GM12878 (cell line): Measurements from ENCODE around the gene FAM20A. TPM values are rescaled to one million over a fixed set of nuclear protein-coding genes. Genes with fewer than 3 reads are reported as not detected.

ENCODE experiments used
- ATAC-seq: fragments of 200-7000 bp; cut with Tn5 transposase; 3 replicates; pipeline ENCODE4 v1.9.1; 2020; ENCODE audit warnings: mild to moderate bottlenecking, moderate library complexity
- BruUV-seq: library from RNA; stranded (reverse); fragments of 400-500 nt; replicated peaks from 2 replicates; lab custom pipeline; 2021; lab: Mats Ljungman, UMichigan
- CTCF ChIA-PET: fragments of 300-600 bp; sonication (Branson Sonifier 250); formaldehyde crosslinking; extraction: SDS; loops from one replicate; lab custom pipeline; 2021; ENCODE audit warnings: inconsistent platforms; lab: Yijun Ruan, JAX
- POLR2A ChIA-PET: fragments of 350-600 bp; formaldehyde crosslinking; extraction: SDS; loops from one replicate; lab custom pipeline; 2021; ENCODE audit warnings: inconsistent platforms; lab: Charles Lee
- RAD21 ChIA-PET: fragments of 300-600 bp; sonication (Branson Sonifier 250); formaldehyde crosslinking; loops from one replicate; lab custom pipeline; 2023; ENCODE audit warnings: antibody characterized with exemption; ENCODE audit not compliant: unreplicated experiment; lab: Charles Lee
- SMC1A ChIA-PET: fragments of 300-600 bp; sonication (Branson Sonifier 250); formaldehyde crosslinking; loops from one replicate; lab custom pipeline; 2023; ENCODE audit not compliant: unreplicated experiment, uncharacterized antibody; lab: Charles Lee
- DNase-seq: peaks from one replicate; pipeline ENCODE4 v3.0.0-alpha.2; 2011; ENCODE audit warnings: low read depth, low spot score
- FAIRE-seq: peaks from 3 replicates; lab custom pipeline; 2011; peaks lifted over from hg19 to GRCh38; lab: Jason Lieb, UNC
- H2AFZ ChIP-seq: 2 replicates; pipeline ENCODE4 v1.6.0; 2011; ENCODE audit warnings: low read depth, low read length, control low read depth; ENCODE audit not compliant: control insufficient read depth
- H3K27ac ChIP-seq: 2 replicates; pipeline ENCODE4 v1.5.1; 2011; ENCODE audit warnings: control low read depth; ENCODE audit not compliant: control insufficient read depth, insufficient read depth
- H3K27me3 ChIP-seq, 2 experiments: replicated peaks in 1 of 2; 2 replicates each; pipeline versions ENCODE4 v1.6.0 to v1.6.1; 2011; ENCODE audit warnings: low read length in 1 of 2; ENCODE audit not compliant: control insufficient read depth in 2 of 2, insufficient read depth in 2 of 2
- H3K36me3 ChIP-seq, 2 experiments: 2 replicates each; pipeline ENCODE4 v1.5.1; 2011; ENCODE audit warnings: low read length in 1 of 2; ENCODE audit not compliant: control insufficient read depth in 2 of 2, insufficient read depth in 2 of 2
- H3K4me1 ChIP-seq: 2 replicates; pipeline ENCODE4 v1.6.1; 2011; ENCODE audit warnings: mild to moderate bottlenecking, low read length, moderate library complexity, mixed read lengths; ENCODE audit not compliant: control insufficient read depth, insufficient read depth
- H3K4me2 ChIP-seq: 2 replicates; pipeline ENCODE4 v1.6.0; 2011; ENCODE audit warnings: control low read depth; ENCODE audit not compliant: control insufficient read depth, insufficient read depth
- H3K4me3 ChIP-seq: fragments of 200-600 bp; sonication (generic); 2 replicates; pipeline ENCODE4 v1.5.1; 2016
- H3K79me2 ChIP-seq: 2 replicates; pipeline ENCODE4 v1.6.0; 2011; ENCODE audit warnings: low read length; ENCODE audit not compliant: control insufficient read depth, insufficient read depth
- H3K9ac ChIP-seq: 2 replicates; pipeline ENCODE4 v1.8.0; 2011; ENCODE audit warnings: low read length, control low read depth, mixed read lengths; ENCODE audit not compliant: control insufficient read depth, insufficient read depth
- H3K9me3 ChIP-seq: replicated peaks from 3 replicates; pipeline ENCODE4 v1.5.1; 2011; ENCODE audit warnings: mild to moderate bottlenecking, low read length; ENCODE audit not compliant: control insufficient read depth, insufficient read depth
- H4K20me1 ChIP-seq: 2 replicates; pipeline ENCODE4 v1.6.0; 2011; ENCODE audit not compliant: control insufficient read depth, insufficient read depth
- CBX3 ChIP-seq: fragments of 200-600 bp; sonication (generic); IDR thresholded peaks from 2 replicates; pipeline ENCODE4 v1.6.1; 2016; ENCODE audit warnings: low read depth, borderline replicate concordance
- MEF2A ChIP-seq: IDR thresholded peaks from 2 replicates; pipeline ENCODE4 v1.6.1; 2011; ENCODE audit warnings: low read depth, mild to moderate bottlenecking, low read length, moderate library complexity; ENCODE audit not compliant: insufficient read depth
- NFIC ChIP-seq: IDR thresholded peaks from 2 replicates; pipeline ENCODE4 v1.6.1; 2012; ENCODE audit warnings: low read depth, mild to moderate bottlenecking, inconsistent platforms, low read length, moderate library complexity
- RUNX3 ChIP-seq: IDR thresholded peaks from 2 replicates; pipeline ENCODE4 v1.6.1; 2012; ENCODE audit warnings: low read length, inconsistent platforms
- ZNF622 ChIP-seq: fragments of 450-650 bp; IDR thresholded peaks from 2 replicates; pipeline ENCODE4 v1.6.1; 2017; ENCODE audit warnings: mild to moderate bottlenecking, inconsistent platforms
- WGBS: methylation state at CpG from one replicate; pipeline ENCODE4 v1.1.6; 2016; ENCODE audit warnings: low lambda C conversion rate; ENCODE audit not compliant: insufficient replicate concordance, insufficient coverage; ENCODE audit errors: missing lambda C conversion rate; 5-methylcytosine and 5-hydroxymethylcytosine counted together
- in situ Hi-C: fragments of 300-500 bp; cut with MboI; formaldehyde crosslinking; loops from 9 replicates; pipeline ENCODE4 v1.14.3; 2018; ENCODE audit warnings: mixed read lengths
- intact Hi-C: fragments of 100-400 bp; cut with micrococcal nuclease; formaldehyde crosslinking; loops from one replicate; pipeline ENCODE4 v1.14.2; 2022; ENCODE audit not compliant: unreplicated experiment
- polyA plus RNA-seq, 11 experiments: library from polyadenylated mRNA; depleted of rRNA in 4 of 11; unstranded in 6 of 11; stranded (reverse) in 5 of 11; fragments of >200 nt; fragmentation: Nextera tagmentation in 4 of 11; fragmentation: Illumina TruSeq in 1 of 11; extraction: Ambion mirVana in 4 of 11; extraction: Trizol in 1 of 11; gene quantifications; 1 replicate in 1 of 11; 2 replicates in 10 of 11; pipeline versions ENCODE4 v1.2.1 to v1.2.3, GENCODE V29; 2011 to 2016; ENCODE audit warnings: inconsistent platforms in 2 of 11, missing spikeins in 2 of 11, low read depth in 1 of 11
- total RNA-seq, 4 experiments: library from RNA; depleted of rRNA in 3 of 4; stranded (reverse); fragments of >200 nt in 3 of 4; fragmentation: Illumina TruSeq in 1 of 4; extraction: Trizol in 1 of 4; gene quantifications; 2 replicates each; pipeline versions ENCODE4 v1.2.1 to v1.2.3, GENCODE V29; 2013 to 2021
- TF ChIP-seq, protein P1 (sequence below): IDR thresholded peaks from 2 replicates; pipeline ENCODE4 v1.6.1; 2011; ENCODE audit warnings: low read depth, low read length, improper control_type of control experiment, borderline replicate concordance
- TF ChIP-seq, protein P2 (sequence below): fragments of 450-650 bp; formaldehyde crosslinking; IDR thresholded peaks from 2 replicates; pipeline ENCODE4 v1.4.0; 2022; ENCODE audit warnings: mild to moderate bottlenecking, moderate library complexity

FAM20A gene
- total and polyA plus RNA-seq, 10 of the 15 experiments (the other 5 are each of a cell fraction or from before 2014, with no cell fraction given) = 0.13 TPM; not detected in 9

DNA sequence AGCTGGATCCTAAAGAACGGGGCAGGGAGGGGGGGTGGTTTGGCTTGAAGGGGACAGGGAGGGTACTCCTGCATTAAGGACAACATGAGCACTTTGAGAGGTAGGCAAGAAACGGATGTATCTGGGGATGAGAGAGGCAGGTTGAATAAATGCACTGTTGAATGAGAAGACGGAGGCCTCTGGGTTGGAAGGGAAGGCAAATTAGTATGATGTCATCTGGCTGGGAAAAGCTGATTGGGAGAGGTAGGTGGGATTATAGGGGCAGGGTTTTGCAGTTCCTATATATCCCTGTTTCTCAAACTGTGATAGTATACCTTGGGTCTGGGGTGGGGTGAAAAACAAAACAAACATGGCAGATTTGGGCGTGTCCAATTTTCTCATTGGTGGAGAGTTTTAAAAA, 44.6 kb downstream of the FAM20A start (continued):
- TF ChIP-seq, protein P1, sequence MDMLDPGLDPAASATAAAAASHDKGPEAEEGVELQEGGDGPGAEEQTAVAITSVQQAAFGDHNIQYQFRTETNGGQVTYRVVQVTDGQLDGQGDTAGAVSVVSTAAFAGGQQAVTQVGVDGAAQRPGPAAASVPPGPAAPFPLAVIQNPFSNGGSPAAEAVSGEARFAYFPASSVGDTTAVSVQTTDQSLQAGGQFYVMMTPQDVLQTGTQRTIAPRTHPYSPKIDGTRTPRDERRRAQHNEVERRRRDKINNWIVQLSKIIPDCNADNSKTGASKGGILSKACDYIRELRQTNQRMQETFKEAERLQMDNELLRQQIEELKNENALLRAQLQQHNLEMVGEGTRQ = no peak
- TF ChIP-seq NFIC (no peak), RUNX3 (no peak)
- TF ChIP-seq, protein P2, sequence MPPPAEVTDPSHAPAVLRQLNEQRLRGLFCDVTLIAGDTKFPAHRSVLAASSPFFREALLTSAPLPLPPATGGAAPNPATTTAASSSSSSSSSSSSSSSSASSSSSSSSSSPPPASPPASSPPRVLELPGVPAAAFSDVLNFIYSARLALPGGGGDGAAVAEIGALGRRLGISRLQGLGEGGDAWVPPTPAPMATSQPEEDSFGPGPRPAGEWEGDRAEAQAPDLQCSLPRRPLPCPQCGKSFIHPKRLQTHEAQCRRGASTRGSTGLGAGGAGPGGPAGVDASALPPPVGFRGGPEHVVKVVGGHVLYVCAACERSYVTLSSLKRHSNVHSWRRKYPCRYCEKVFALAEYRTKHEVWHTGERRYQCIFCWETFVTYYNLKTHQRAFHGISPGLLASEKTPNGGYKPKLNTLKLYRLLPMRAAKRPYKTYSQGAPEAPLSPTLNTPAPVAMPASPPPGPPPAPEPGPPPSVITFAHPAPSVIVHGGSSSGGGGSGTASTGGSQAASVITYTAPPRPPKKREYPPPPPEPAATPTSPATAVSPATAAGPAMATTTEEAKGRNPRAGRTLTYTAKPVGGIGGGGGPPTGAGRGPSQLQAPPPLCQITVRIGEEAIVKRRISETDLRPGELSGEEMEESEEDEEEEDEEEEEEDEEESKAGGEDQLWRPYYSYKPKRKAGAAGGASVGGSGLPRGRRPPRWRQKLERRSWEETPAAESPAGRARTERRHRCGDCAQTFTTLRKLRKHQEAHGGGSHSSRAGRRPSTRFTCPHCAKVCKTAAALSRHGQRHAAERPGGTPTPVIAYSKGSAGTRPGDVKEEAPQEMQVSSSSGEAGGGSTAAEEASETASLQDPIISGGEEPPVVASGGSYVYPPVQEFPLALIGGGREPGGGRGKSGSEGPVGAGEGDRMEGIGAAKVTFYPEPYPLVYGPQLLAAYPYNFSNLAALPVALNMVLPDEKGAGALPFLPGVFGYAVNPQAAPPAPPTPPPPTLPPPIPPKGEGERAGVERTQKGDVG (CRISPR knock-in tag) = no peak

DNA sequence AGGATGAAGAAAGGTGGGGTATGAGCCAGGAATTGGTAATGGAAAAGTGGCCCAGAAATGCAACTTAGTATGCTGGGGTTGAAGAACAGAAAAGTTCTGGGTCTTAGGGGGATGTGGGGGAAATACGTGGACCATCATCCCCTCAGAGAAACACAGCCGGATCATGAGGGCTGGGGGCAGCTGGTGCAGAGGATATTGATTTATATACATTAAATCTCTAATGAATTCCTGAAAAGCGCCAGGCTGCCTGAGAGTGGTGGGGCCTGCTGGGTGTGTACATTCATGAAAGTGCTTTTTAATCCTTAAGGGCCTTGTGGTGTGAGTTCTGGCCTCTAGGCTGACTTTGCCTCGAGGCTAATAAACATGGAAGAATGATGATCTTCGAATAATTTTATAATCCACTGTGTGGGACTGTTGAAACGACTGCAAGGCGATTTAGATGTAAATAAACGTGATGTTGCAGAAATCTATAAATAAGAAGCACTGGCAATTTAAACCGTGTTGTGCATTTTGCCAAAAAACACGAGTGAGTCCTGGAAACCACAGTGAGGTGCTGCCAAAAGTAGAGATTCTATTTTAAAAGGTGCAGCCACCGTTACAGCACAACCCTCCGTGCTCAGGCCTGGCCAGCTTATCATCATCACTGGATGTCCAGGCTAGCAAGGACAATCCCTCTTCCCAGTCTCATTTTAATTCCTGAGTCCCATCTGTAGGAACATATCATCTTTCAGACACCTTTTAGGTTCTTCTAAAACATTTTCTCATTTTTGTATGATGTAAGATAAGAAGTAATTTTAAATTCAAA, 56.9 kb downstream of the FAM20A start:
- no peaks in the 10 kb centered on the region for H3K4me1 ChIP-seq
- TF ChIP-seq MEF2A = no peak
- TF ChIP-seq ZNF622 = no peak
- TF ChIP-seq CBX3 = no peak
- TF ChIP-seq, all 136 proteins: peak for 0
- Histone ChIP-seq H3K36me3 (no peaks in the 10 kb centered on the region), H3K27me3 (no peaks in the 10 kb centered on the region), H4K20me1 (no peaks in the 10 kb centered on the region), H3K9me3 (no peaks in the 10 kb centered on the region), H3K4me3 (no peak overlapping the region), H2AFZ (no peak overlapping the region), H3K9ac (no peak overlapping the region), H3K27ac (no peak overlapping the region), H3K4me2 (no peak overlapping the region), H3K79me2 (no peaks in the 10 kb centered on the region)
- no peak for ATAC-seq
- in situ Hi-C loops (no loop called here), intact Hi-C loops (no loop called here)
- no TSS peak for BruUV-seq
- WGBS = 69% methylated on average over 12 of the region's 12 CpGs
- POLR2A ChIA-PET = no interaction called here
- no peak for FAIRE-seq
- no peak for DNase-seq
- CTCF ChIA-PET = no interaction called here
- RAD21 ChIA-PET = no interaction called here
- SMC1A ChIA-PET = no interaction called here
